Thyroid gland (tissue), 4 donors: Measurements from ENCODE around the gene POU2AF2. TPM values are rescaled to one million over a fixed set of nuclear protein-coding genes. Genes with fewer than 3 reads are reported as not detected.
"Not testable (repeated sequence)": the region's sequence is repeated elsewhere in the genome, so short reads cannot be mapped to it uniquely, and the experiment has no call there.

ENCODE experiments used
- DNase-seq, 2 donors: peaks; one replicate each; pipeline ENCODE4 v3.0.0-alpha.2; 2019
- H3K27ac ChIP-seq, 3 donors: fragments of 200-600 bp; sonication (generic); 1 replicate in 2 of 3; 2 replicates in 1 of 3; pipeline ENCODE4 v1.5.1; 2016 to 2019; ENCODE audit warnings: mild to moderate bottlenecking in 1 of 3, moderate library complexity in 1 of 3
- H3K27me3 ChIP-seq: fragments of 200-600 bp; sonication (generic); one replicate; pipeline ENCODE4 v1.5.1; 2019
- H3K36me3 ChIP-seq, 2 donors: fragments of 200-600 bp; sonication (generic); one replicate each; pipeline ENCODE4 v1.5.1; 2016 to 2019
- H3K4me1 ChIP-seq, 2 donors: fragments of 200-600 bp; sonication (generic); one replicate each; pipeline ENCODE4 v1.5.1; 2017 to 2019
- H3K4me3 ChIP-seq, 3 donors: fragments of 200-600 bp; sonication (generic); replicated peaks in 1 of 3; 1 replicate in 2 of 3; 2 replicates in 1 of 3; pipeline ENCODE4 v1.5.1; 2016; ENCODE audit warnings: mild to moderate bottlenecking in 1 of 3
- H3K9me3 ChIP-seq: fragments of 200-600 bp; sonication (generic); one replicate; pipeline ENCODE4 v1.5.1; 2017
- POLR2A ChIP-seq, 2 donors: fragments of 450-650 bp; IDR thresholded peaks; one replicate each; pipeline ENCODE4 v1.6.1; 2017; ENCODE audit warnings: antibody characterized with exemption in 2 of 2, mild to moderate bottlenecking in 2 of 2, moderate library complexity in 1 of 2
- WGBS, 2 donors: methylation state at CpG; one replicate each; pipeline ENCODE4 v1.1.5; 2017; 5-methylcytosine and 5-hydroxymethylcytosine counted together
- intact Hi-C: fragments of 100-400 bp; cut with DNase I; formaldehyde crosslinking; loops from one replicate; pipeline ENCODE4 v1.15.1; 2023
- total RNA-seq, 4 donors: library from RNA; depleted of rRNA; stranded (reverse); fragments of >200 nt; gene quantifications; one replicate each; pipeline ENCODE4 v1.2.3, GENCODE V29; 2016
- TF ChIP-seq, protein P1 (sequence below), 6 experiments: fragments of 200-600 bp in 3 of 6; fragments of 450-650 bp in 3 of 6; sonication (generic) in 3 of 6; IDR thresholded peaks; one replicate each; pipeline ENCODE4 v1.5.1; 2016 to 2019; ENCODE audit warnings: antibody characterized with exemption in 6 of 6, mild to moderate bottlenecking in 2 of 6, inconsistent platforms in 1 of 6, moderate library complexity in 1 of 6

The POU2AF2 gene
- total RNA-seq, 4 donors from 2014 or later = not detected

- Histone ChIP-seq H3K4me3 (no peak overlapping the region), H3K27ac (no peak overlapping the region), H3K9me3 (no peaks in the 10 kb centered on the region), H3K4me1 (peaks cover 0 to 6% of the 10 kb centered on the region in 2 donors), H3K27me3 (no peaks in the 10 kb centered on the region), H3K36me3 (no peaks in the 10 kb centered on the region)
- TF ChIP-seq, protein P1, sequence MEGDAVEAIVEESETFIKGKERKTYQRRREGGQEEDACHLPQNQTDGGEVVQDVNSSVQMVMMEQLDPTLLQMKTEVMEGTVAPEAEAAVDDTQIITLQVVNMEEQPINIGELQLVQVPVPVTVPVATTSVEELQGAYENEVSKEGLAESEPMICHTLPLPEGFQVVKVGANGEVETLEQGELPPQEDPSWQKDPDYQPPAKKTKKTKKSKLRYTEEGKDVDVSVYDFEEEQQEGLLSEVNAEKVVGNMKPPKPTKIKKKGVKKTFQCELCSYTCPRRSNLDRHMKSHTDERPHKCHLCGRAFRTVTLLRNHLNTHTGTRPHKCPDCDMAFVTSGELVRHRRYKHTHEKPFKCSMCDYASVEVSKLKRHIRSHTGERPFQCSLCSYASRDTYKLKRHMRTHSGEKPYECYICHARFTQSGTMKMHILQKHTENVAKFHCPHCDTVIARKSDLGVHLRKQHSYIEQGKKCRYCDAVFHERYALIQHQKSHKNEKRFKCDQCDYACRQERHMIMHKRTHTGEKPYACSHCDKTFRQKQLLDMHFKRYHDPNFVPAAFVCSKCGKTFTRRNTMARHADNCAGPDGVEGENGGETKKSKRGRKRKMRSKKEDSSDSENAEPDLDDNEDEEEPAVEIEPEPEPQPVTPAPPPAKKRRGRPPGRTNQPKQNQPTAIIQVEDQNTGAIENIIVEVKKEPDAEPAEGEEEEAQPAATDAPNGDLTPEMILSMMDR (IDR thresholded peaks at IDR 0.05) = no peak
- no peak for TF ChIP-seq POLR2A (IDR thresholded peaks at IDR 0.05)
- WGBS, 2 donors = 88 to 94% methylated on average over 3 of the region's 3 CpGs
- intact Hi-C loops = no loop called here
- DNase-seq = no peak
Measured at GRCh38 chr11:111272420-111272819, 26.9 kb downstream of the POU2AF2 start.

DNA sequence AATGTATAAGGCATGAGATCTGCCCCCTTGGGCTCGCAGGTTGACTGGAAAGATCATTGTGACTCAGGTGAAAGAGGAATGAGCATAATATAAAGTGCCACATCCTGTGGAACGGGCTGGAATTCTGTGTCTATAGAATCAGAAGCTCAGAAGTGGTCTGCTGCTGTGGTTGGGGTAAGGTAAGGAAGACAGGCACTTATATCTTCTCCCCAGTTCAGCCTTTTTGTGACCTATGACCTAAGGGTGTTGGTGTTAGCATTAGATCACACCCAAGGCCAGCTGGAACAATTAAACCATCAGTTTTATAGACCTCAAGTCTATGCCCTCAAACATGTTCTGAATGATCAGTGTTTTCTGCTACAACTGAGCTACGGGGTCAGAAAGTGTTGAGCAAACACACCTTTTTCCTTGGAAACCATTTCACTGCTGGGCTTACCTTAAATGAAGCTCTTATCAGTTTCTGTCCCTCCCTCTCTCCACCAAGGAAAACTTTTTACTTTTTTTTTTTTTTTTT, 37.1 kb downstream of the POU2AF2 start:
- H3K36me3 ChIP-seq = no peaks in the 10 kb centered on the region
- H3K4me3 ChIP-seq = no peak overlapping the region
- no peaks in the 10 kb centered on the region for H3K9me3 ChIP-seq
- no peak overlapping the region for H3K27ac ChIP-seq
- TF ChIP-seq POLR2A (IDR thresholded peaks at IDR 0.05) = no peak
- TF ChIP-seq, protein P1 (IDR thresholded peaks at IDR 0.05) = no peak
- intact Hi-C loops = loop anchor here (5.0 kb wide), 2 partner anchors 140 to 165 kb away; no protein-coding TSS in a partner anchor
- no peaks in the 10 kb centered on the region for H3K4me1 ChIP-seq
- H3K27me3 ChIP-seq = no peaks in the 10 kb centered on the region
- 70 to 73% methylated on average over 3 of the region's 3 CpGs for WGBS, 2 donors
- DNase-seq = no peak

DNA sequence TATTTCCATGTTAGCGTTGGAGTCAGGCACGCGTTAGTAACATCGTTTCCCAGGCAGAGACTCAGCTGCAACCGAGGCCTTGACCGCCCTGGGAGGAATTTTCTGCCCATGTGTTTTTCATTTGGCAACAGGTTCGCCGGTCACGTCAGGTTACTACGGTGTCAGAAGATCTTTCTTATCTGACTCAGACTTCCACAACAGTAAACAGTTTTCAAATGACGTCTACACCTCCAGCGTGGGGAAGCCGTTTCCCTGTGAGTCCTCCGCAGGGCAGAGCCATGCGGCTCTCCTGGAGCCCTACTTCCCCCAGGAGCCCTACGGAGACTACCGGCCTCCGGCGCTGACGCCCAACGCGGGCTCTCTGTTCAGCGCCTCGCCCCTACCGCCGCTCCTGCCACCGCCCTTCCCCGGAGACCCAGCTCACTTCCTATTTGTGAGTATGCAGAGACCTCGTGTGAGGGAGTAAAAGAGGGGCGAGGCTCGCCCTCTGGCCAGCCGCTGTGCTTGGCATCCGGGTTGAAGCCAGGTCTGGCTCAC, 38.5 kb downstream of the POU2AF2 start:
- Histone ChIP-seq H3K27ac (no peak overlapping the region), H3K27me3 (no peaks in the 10 kb centered on the region), H3K4me3 (no peak overlapping the region), H3K9me3 (no peaks in the 10 kb centered on the region), H3K36me3 (no peaks in the 10 kb centered on the region), H3K4me1 (no peaks in the 10 kb centered on the region)
- intact Hi-C loops = loop anchor here (5.0 kb wide), 2 partner anchors 138 to 163 kb away; no protein-coding TSS in a partner anchor
- 86 to 95% methylated on average over 30 to 33 of the region's 33 CpGs for WGBS, 2 donors
- no peak for TF ChIP-seq POLR2A (IDR thresholded peaks at IDR 0.05)
- no peak for DNase-seq

DNA sequence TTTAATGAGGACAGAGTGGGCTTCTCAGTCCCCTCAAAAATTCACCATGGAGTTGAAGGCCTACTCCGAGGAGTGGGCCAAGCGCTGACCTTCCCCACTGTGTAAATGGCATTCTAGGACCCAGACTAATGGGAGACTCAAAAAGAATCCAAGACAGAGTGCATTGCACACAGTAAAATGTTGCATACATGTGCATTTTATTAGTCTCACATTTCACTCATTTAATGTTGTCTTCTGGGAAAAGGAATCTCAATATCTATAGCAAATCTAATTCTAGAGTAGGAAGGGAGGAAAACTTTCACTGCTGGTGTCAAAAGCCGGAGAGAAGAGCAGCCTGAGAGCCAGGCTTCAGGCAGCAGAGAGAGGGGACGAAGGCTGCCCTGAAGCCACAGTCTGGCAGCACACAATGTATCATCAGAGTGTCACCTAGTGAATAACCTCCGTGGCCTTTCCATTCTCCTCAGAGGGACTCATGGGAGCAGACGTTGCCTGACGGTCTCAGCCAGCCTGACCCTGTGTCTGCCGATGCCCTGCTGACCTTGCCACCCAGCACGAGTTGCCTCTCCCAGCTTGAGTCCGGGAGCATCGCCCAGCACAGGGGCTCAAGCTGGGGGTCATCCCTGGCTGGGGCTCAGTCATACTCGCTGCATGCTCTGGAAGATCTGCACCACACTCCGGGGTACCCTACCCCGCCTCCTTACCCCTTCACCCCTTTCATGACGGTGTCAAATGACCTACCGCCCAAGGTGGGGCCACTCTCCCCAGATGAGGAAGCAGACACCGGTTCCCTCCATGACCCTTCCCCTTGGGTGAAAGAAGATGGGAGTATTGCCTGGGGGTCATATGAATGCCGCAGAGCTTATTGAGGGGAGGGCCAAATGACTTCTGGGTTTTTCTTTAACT, 39.9 kb downstream of the POU2AF2 start:
- 88% methylated on average over 13 to 18 of the region's 18 CpGs for WGBS, 2 donors
- DNase-seq = no peak
- Histone ChIP-seq H3K9me3 (no peaks in the 10 kb centered on the region), H3K4me1 (no peaks in the 10 kb centered on the region), H3K4me3 (no peak overlapping the region), H3K36me3 (no peaks in the 10 kb centered on the region), H3K27ac (no peak overlapping the region), H3K27me3 (no peaks in the 10 kb centered on the region)
- TF ChIP-seq, protein P1 (IDR thresholded peaks at IDR 0.05) = no peak
- no peak for TF ChIP-seq POLR2A (IDR thresholded peaks at IDR 0.05)
- intact Hi-C loops = no loop called here

GRCh38 chr11:111291764-111292163, 46.2 kb downstream of the POU2AF2 start:
- intact Hi-C loops = no loop called here
- WGBS, 2 donors = 96 to 97% methylated on average over 5 of the region's 5 CpGs
- H3K4me1 ChIP-seq = peaks cover 0 to 4% of the 10 kb centered on the region in 2 donors
- H3K9me3 ChIP-seq = no peaks in the 10 kb centered on the region
- no peak for TF ChIP-seq POLR2A (IDR thresholded peaks at IDR 0.05)
- TF ChIP-seq, protein P1 (IDR thresholded peaks at IDR 0.05) = no peak
- H3K27ac ChIP-seq = no peak overlapping the region
- H3K4me3 ChIP-seq = no peak overlapping the region
- no peaks in the 10 kb centered on the region for H3K36me3 ChIP-seq
- H3K27me3 ChIP-seq = no peaks in the 10 kb centered on the region
- no peak for DNase-seq

- 89 to 95% methylated on average over 1 of the region's 1 CpG for WGBS, 2 donors
Measured at GRCh38 chr11:111292408-111292807, 46.9 kb downstream of the POU2AF2 start.

More at GRCh38 chr11:111292408-111292807, 46.9 kb downstream of the POU2AF2 start:
- intact Hi-C loops, H3K36me3 ChIP-seq, H3K27me3 ChIP-seq, H3K9me3 ChIP-seq, H3K4me3 ChIP-seq, H3K4me1 ChIP-seq, DNase-seq, H3K27ac ChIP-seq: not testable (repeated sequence)
